Right lobe of liver (tissue), 4 donors: ENCODE results near the gene NFASC.

ENCODE experiments used
- POLR2A ChIP-seq: fragments of 450-650 bp; IDR thresholded peaks from one replicate; pipeline ENCODE4 v1.6.1; 2017; ENCODE audit warnings: antibody characterized with exemption, mild to moderate bottlenecking
- TF ChIP-seq, protein P1 (sequence below), 4 donors: fragments of 200-600 bp in 3 of 4; fragments of 450-650 bp in 1 of 4; IDR thresholded peaks; one replicate each; pipeline versions ENCODE4 v1.5.1 to v1.8.0; 2016 to 2022; ENCODE audit warnings: antibody characterized with exemption in 4 of 4, mild to moderate bottlenecking in 2 of 4
- donor health status: DM: no; HTN: no; CAD: no.
- donor health status: DM: no; HTN: no; CAD: no.
- donor health status: DM: no; HTN: yes; CAD: no.

DNA sequence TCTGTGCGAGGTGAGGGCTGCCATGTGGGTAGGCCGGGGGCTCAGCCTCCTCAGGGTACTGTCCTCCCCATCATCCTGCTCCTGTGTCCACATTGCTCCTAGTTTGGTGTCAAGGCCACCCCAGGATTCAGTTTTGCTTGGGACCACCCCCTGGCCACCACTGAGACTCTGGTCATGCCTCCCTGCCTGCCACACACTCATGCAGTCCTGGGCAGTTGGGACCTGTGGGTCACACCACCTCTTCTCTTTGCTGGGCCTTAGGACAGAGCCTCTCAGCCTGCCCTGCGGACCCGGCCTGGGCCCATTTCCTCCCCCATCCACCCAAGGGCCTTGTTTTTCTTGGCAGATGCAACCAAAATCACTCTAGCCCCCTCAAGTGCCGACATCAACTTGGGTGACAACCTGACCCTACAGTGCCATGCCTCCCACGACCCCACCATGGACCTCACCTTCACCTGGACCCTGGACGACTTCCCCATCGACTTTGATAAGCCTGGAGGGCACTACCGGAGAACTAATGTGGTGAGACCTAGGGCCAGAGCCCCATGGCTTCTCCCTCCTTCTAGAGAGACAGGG lies 194.2 kb downstream of the NFASC start:
- TF ChIP-seq POLR2A, result no peak
- TF ChIP-seq, protein P1, sequence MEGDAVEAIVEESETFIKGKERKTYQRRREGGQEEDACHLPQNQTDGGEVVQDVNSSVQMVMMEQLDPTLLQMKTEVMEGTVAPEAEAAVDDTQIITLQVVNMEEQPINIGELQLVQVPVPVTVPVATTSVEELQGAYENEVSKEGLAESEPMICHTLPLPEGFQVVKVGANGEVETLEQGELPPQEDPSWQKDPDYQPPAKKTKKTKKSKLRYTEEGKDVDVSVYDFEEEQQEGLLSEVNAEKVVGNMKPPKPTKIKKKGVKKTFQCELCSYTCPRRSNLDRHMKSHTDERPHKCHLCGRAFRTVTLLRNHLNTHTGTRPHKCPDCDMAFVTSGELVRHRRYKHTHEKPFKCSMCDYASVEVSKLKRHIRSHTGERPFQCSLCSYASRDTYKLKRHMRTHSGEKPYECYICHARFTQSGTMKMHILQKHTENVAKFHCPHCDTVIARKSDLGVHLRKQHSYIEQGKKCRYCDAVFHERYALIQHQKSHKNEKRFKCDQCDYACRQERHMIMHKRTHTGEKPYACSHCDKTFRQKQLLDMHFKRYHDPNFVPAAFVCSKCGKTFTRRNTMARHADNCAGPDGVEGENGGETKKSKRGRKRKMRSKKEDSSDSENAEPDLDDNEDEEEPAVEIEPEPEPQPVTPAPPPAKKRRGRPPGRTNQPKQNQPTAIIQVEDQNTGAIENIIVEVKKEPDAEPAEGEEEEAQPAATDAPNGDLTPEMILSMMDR (IDR thresholded peaks at IDR 0.05), result no peak
